22Rv1 (cell line): Measurements from ENCODE around the gene DCC.

Experiments
- CTCF ChIP-seq: fragments of 450-650 bp; IDR thresholded peaks from 2 replicates; pipeline ENCODE4 v1.5.1; 2017; ENCODE audit warnings: mild to moderate bottlenecking
- ZFX ChIP-seq: fragments of 450-650 bp; IDR thresholded peaks from 2 replicates; pipeline ENCODE4 v1.6.1; 2017; ENCODE audit warnings: antibody characterized with exemption, borderline replicate concordance

GRCh38 chr18:52452427-52452826 is 112.4 kb downstream of the DCC start:
- TF ChIP-seq CTCF, result no peak
- no peak for TF ChIP-seq ZFX
